GM21515 (cell line): ENCODE results near the gene DDN.
A peak's percentile ranks its signal among the peaks of the same experiment; 100 is the strongest.

Experiments
- ATAC-seq: cut with Tn5 transposase; IDR thresholded peaks from one replicate; pipeline ENCODE4 v1.9.1; 2021; ENCODE audit not compliant: unreplicated experiment

The DDN gene

GRCh38 chr12:49015196-49015595, 16.0 kb upstream of the DDN start:
- ATAC-seq = no peak

GRCh38 chr12:49014547-49014946, 15.4 kb upstream of the DDN start:
- ATAC-seq = no peak

GRCh38 chr12:49013428-49013827, 14.3 kb upstream of the DDN start:
- ATAC-seq = no peak

GRCh38 chr12:49012739-49013138, 13.6 kb upstream of the DDN start:
- no peak for ATAC-seq

- no peak for ATAC-seq
Measured at GRCh38 chr12:49010092-49010668, 11.0 kb upstream of the DDN start.

GRCh38 chr12:49008943-49009342, 9.8 kb upstream of the DDN start:
- no peak for ATAC-seq

- ATAC-seq = no peak
Measured at GRCh38 chr12:49000346-49000745, 1.2 kb upstream of the DDN start.

- ATAC-seq = peak; percentile 2
Measured at GRCh38 chr12:48998497-48999353, 450 bp downstream of the DDN start.

GRCh38 chr12:48997719-48998496, 1.3 kb downstream of the DDN start:
- peak; percentile 43 for ATAC-seq

GRCh38 chr12:48996794-48997718, 2.1 kb downstream of the DDN start:
- ATAC-seq = no peak

- ATAC-seq = no peak
Measured at GRCh38 chr12:48995086-48995879, 3.9 kb downstream of the DDN start.

GRCh38 chr12:48994224-48995085, 4.7 kb downstream of the DDN start:
- no peak for ATAC-seq

GRCh38 chr12:48993787-48994186, 5.4 kb downstream of the DDN start:
- ATAC-seq = no peak

- ATAC-seq = no peak
Measured at GRCh38 chr12:48991247-48992050, 7.7 kb downstream of the DDN start.

GRCh38 chr12:48990552-48990951, 8.6 kb downstream of the DDN start:
- no peak for ATAC-seq

- no peak for ATAC-seq
Measured at GRCh38 chr12:48988030-48988649, 11.0 kb downstream of the DDN start.

- ATAC-seq = no peak
Measured at GRCh38 chr12:48986720-48987291, 12.4 kb downstream of the DDN start.
